Mesenchymal stem cell (in vitro differentiated cells and primary cell): ENCODE measurements around the gene PTMA.
A peak's percentile ranks its signal among the peaks of the same experiment; 100 is the strongest.

Source experiments
- DNase-seq: peaks from one replicate; pipeline ENCODE4 v3.0.0-alpha.2; 2013
- H2AFZ ChIP-seq: one replicate; pipeline ENCODE4 v1.6.1; 2013; ENCODE audit warnings: low read depth, mild to moderate bottlenecking, control low read depth, inconsistent platforms, low read length, moderate library complexity
- H2AK5ac ChIP-seq: 2 replicates; pipeline ENCODE4 v1.6.1; 2013; ENCODE audit warnings: low read length, moderate library complexity, mild to moderate bottlenecking, inconsistent platforms; ENCODE audit not compliant: severe bottlenecking
- H2BK120ac ChIP-seq: one replicate; pipeline ENCODE4 v1.6.1; 2013; ENCODE audit warnings: low read depth, mild to moderate bottlenecking, inconsistent platforms, low read length, moderate library complexity
- H2BK12ac ChIP-seq, 2 experiments: one replicate each; pipeline ENCODE4 v1.6.1; 2013; ENCODE audit warnings: inconsistent platforms in 2 of 2, low read length in 2 of 2, mild to moderate bottlenecking in 2 of 2, moderate library complexity in 2 of 2, control low read depth in 1 of 2
- H2BK15ac ChIP-seq: one replicate; pipeline ENCODE4 v1.6.1; 2013; ENCODE audit warnings: mild to moderate bottlenecking, low read depth, inconsistent platforms; ENCODE audit not compliant: poor library complexity, severe bottlenecking
- H2BK5ac ChIP-seq: 2 replicates; pipeline ENCODE4 v1.6.1; 2013; ENCODE audit warnings: low read depth, mild to moderate bottlenecking, low read length, control low read depth, inconsistent platforms; ENCODE audit not compliant: poor library complexity, severe bottlenecking
- H3K14ac ChIP-seq, 2 experiments: one replicate each; pipeline ENCODE4 v1.6.1; 2013; ENCODE audit warnings: inconsistent platforms in 2 of 2, low read length in 2 of 2, control low read depth in 1 of 2, mild to moderate bottlenecking in 1 of 2, moderate library complexity in 1 of 2
- H3K18ac ChIP-seq, 2 experiments: one replicate each; pipeline ENCODE4 v1.6.1; 2013; ENCODE audit warnings: inconsistent platforms in 2 of 2, low read length in 2 of 2, control low read depth in 1 of 2, low read depth in 1 of 2, mild to moderate bottlenecking in 1 of 2
- H3K23ac ChIP-seq, 2 experiments: one replicate each; pipeline ENCODE4 v1.6.1; 2013; ENCODE audit warnings: inconsistent platforms in 2 of 2, low read length in 2 of 2, mild to moderate bottlenecking in 2 of 2, moderate library complexity in 2 of 2, control low read depth in 1 of 2
- H3K27ac ChIP-seq: 2 replicates; pipeline ENCODE4 v1.5.1; 2013; ENCODE audit warnings: mild to moderate bottlenecking, moderate library complexity, low read length, control low read depth, inconsistent platforms; ENCODE audit not compliant: poor library complexity, severe bottlenecking
- H3K27me3 ChIP-seq, 2 experiments: 2 replicates each; pipeline versions ENCODE4 v1.6.1 to v1.7.0; 2013; ENCODE audit warnings: low read length in 2 of 2, mild to moderate bottlenecking in 2 of 2, moderate library complexity in 2 of 2, control low read depth in 1 of 2, inconsistent platforms in 1 of 2; ENCODE audit not compliant: control insufficient read depth in 1 of 2, insufficient read depth in 1 of 2
- H3K36me3 ChIP-seq, 2 experiments: 2 replicates each; pipeline versions ENCODE4 v1.6.1 to v1.7.0; 2013; ENCODE audit warnings: low read length in 2 of 2, control low read depth in 1 of 2, inconsistent platforms in 1 of 2, low read depth in 1 of 2, mild to moderate bottlenecking in 1 of 2; ENCODE audit not compliant: insufficient read depth in 2 of 2, control insufficient read depth in 1 of 2
- H3K4ac ChIP-seq, 2 experiments: one replicate each; pipeline ENCODE4 v1.6.1; 2013; ENCODE audit warnings: inconsistent platforms in 2 of 2, low read length in 2 of 2, mild to moderate bottlenecking in 2 of 2, moderate library complexity in 2 of 2, control low read depth in 1 of 2, low read depth in 1 of 2
- H3K4me1 ChIP-seq: 2 replicates; pipeline ENCODE4 v1.6.1; 2013; ENCODE audit warnings: low read depth, low read length, control low read depth; ENCODE audit not compliant: control insufficient read depth, insufficient read depth
- H3K4me2 ChIP-seq: 2 replicates; pipeline ENCODE4 v1.6.1; 2013; ENCODE audit warnings: low read length, mild to moderate bottlenecking, inconsistent platforms; ENCODE audit not compliant: poor library complexity, severe bottlenecking
- H3K4me3 ChIP-seq, 2 experiments: 2 replicates each; pipeline versions ENCODE4 v1.5.1 to v1.7.0; 2013; ENCODE audit warnings: low read length in 2 of 2, mild to moderate bottlenecking in 2 of 2, control low read depth in 1 of 2, low read depth in 1 of 2; ENCODE audit not compliant: insufficient read depth in 1 of 2
- H3K79me1 ChIP-seq: replicated peaks from 2 replicates; pipeline ENCODE4 v1.6.1; 2013; ENCODE audit warnings: mild to moderate bottlenecking, control low read depth, low read length, inconsistent platforms; ENCODE audit not compliant: poor library complexity, severe bottlenecking
- H3K9ac ChIP-seq: 2 replicates; pipeline ENCODE4 v1.7.0; 2013; ENCODE audit warnings: mild to moderate bottlenecking, low read length, moderate library complexity
- H3K9me3 ChIP-seq: 2 replicates; pipeline ENCODE4 v1.7.0; 2013; ENCODE audit warnings: mild to moderate bottlenecking, low read length; ENCODE audit not compliant: control insufficient read depth
- H4K8ac ChIP-seq: one replicate; pipeline ENCODE4 v1.6.1; 2013; ENCODE audit warnings: inconsistent platforms, mild to moderate bottlenecking, low read length, moderate library complexity
- H4K91ac ChIP-seq: one replicate; pipeline ENCODE4 v1.6.1; 2013; ENCODE audit warnings: mild to moderate bottlenecking, low read length, inconsistent platforms
- WGBS: methylation state at CpG from one replicate; pipeline ENCODE4 v1.1.7; 2013; ENCODE audit warnings: mixed read lengths; 5-methylcytosine and 5-hydroxymethylcytosine counted together

Gene PTMA

GRCh38 chr2:231715988-231716616, 7.8 kb downstream of the PTMA start:
- no peak overlapping the region for H3K4me2 ChIP-seq
- H2BK12ac ChIP-seq: peak overlapping the region; percentile 82 to 88
- no peak overlapping the region for H2BK120ac ChIP-seq
- peak overlapping the region; percentile 65 to 66 for H3K18ac ChIP-seq
- peak overlapping the region; percentile 24 for H3K27ac ChIP-seq
- peak overlapping the region in 1 of 2 experiments; percentile 52 for H3K4ac ChIP-seq
- H3K9me3 ChIP-seq: no peaks in the 10 kb centered on the region
- H4K8ac ChIP-seq: peak overlapping the region; percentile 90
- peak overlapping the region; percentile 4 for H2AK5ac ChIP-seq
- H3K9ac ChIP-seq: peak overlapping the region; percentile 45
- 92% methylated on average over 7 of the region's 8 CpGs for WGBS
- peak overlapping the region in 1 of 2 experiments; percentile 13 for H3K14ac ChIP-seq
- no peak overlapping the region for H2AFZ ChIP-seq
- H3K36me3 ChIP-seq: peaks cover 17 to 29% of the 10 kb centered on the region in 2 experiments
- no peak overlapping the region for H3K23ac ChIP-seq
- DNase-seq: peak; percentile 67
- H3K27me3 ChIP-seq: no peaks in the 10 kb centered on the region
- H3K4me1 ChIP-seq: peaks cover 56% of the 10 kb centered on the region
- peak overlapping the region in 1 of 2 experiments; percentile 3 for H3K4me3 ChIP-seq
- H3K79me1 ChIP-seq: peaks cover 2% of the 10 kb centered on the region
- H2BK15ac ChIP-seq: peak overlapping the region; percentile 92
- no peak overlapping the region for H2BK5ac ChIP-seq
- peak overlapping the region; percentile 76 for H4K91ac ChIP-seq

GRCh38 chr2:231716666-231717280, 8.4 kb downstream of the PTMA start:
- Histone ChIP-seq H4K8ac (peak overlapping the region; percentile 90), H2BK120ac (no peak overlapping the region), H2BK12ac (peak overlapping the region; percentile 82 to 88), H2AFZ (no peak overlapping the region), H2BK15ac (peak overlapping the region; percentile 92), H3K9me3 (no peaks in the 10 kb centered on the region), H3K4me3 (no peak overlapping the region), H3K18ac (peak overlapping the region; percentile 26 to 65), H3K14ac (no peak overlapping the region), H3K36me3 (peaks cover 13 to 26% of the 10 kb centered on the region in 2 experiments), H3K27ac (peak overlapping the region; percentile 6), H2BK5ac (no peak overlapping the region), H3K4me2 (no peak overlapping the region), H3K27me3 (no peaks in the 10 kb centered on the region), H3K9ac (peak overlapping the region; percentile 45), H3K23ac (no peak overlapping the region), H3K79me1 (peaks cover 2% of the 10 kb centered on the region), H3K4me1 (peaks cover 53% of the 10 kb centered on the region), H3K4ac (peak overlapping the region in 1 of 2 experiments; percentile 52), H4K91ac (peak overlapping the region; percentile 76), H2AK5ac (peak overlapping the region; percentile 44)
- 80% methylated on average over 11 of the region's 11 CpGs for WGBS
- DNase-seq: peak; percentile 56

GRCh38 chr2:231717281-231718171, 9.2 kb downstream of the PTMA start:
- H3K27me3 ChIP-seq: no peaks in the 10 kb centered on the region
- H3K9ac ChIP-seq: peak overlapping the region; percentile 82
- H3K4ac ChIP-seq: peak overlapping the region in 1 of 2 experiments; percentile 54
- H2BK15ac ChIP-seq: peak overlapping the region; percentile 26
- peaks cover 2% of the 10 kb centered on the region for H3K79me1 ChIP-seq
- H2AFZ ChIP-seq: no peak overlapping the region
- no peak overlapping the region for H4K91ac ChIP-seq
- no peak overlapping the region for H2BK120ac ChIP-seq
- no peaks in the 10 kb centered on the region for H3K9me3 ChIP-seq
- H2AK5ac ChIP-seq: peak overlapping the region; percentile 55
- H3K14ac ChIP-seq: no peak overlapping the region
- H3K4me3 ChIP-seq: no peak overlapping the region
- H3K18ac ChIP-seq: peak overlapping the region in 1 of 2 experiments; percentile 8
- H2BK5ac ChIP-seq: no peak overlapping the region
- no peak overlapping the region for H3K4me2 ChIP-seq
- H3K27ac ChIP-seq: peak overlapping the region; percentile 57
- H3K4me1 ChIP-seq: peaks cover 46% of the 10 kb centered on the region
- H2BK12ac ChIP-seq: peak overlapping the region; percentile 34 to 56
- no peak overlapping the region for H3K23ac ChIP-seq
- peaks cover 6 to 18% of the 10 kb centered on the region in 2 experiments for H3K36me3 ChIP-seq
- WGBS: 88% methylated on average over 13 of the region's 13 CpGs
- peak overlapping the region; percentile 31 for H4K8ac ChIP-seq
- DNase-seq: peak; percentile 66
